GM12878 (cell line): ENCODE measurements around the gene SPATA24. TPM values are rescaled to one million over a fixed set of nuclear protein-coding genes. Genes with fewer than 3 reads are reported as not detected.

Experiments used
- CHD4 ChIP-seq: fragments of 200-600 bp; sonication (generic); IDR thresholded peaks from 2 replicates; pipeline ENCODE4 v1.6.1; 2016; ENCODE audit warnings: mild to moderate bottlenecking
- EGR1 ChIP-seq, 2 experiments: IDR thresholded peaks; 1 replicate in 1 of 2; 2 replicates in 1 of 2; pipeline ENCODE4 v1.6.1; 2011 to 2012; ENCODE audit warnings: low read depth in 2 of 2, low read length in 2 of 2, borderline replicate concordance in 1 of 2, mild to moderate bottlenecking in 1 of 2, moderate library complexity in 1 of 2
- ELK1 ChIP-seq: IDR thresholded peaks from 2 replicates; pipeline ENCODE4 v1.6.1; 2012; ENCODE audit warnings: low read depth, low read length, improper control_type of control experiment
- EZH2 ChIP-seq: IDR thresholded peaks from 2 replicates; pipeline ENCODE4 v1.6.1; 2012; ENCODE audit warnings: low read depth, mild to moderate bottlenecking, control low read depth, inconsistent platforms, low read length, borderline replicate concordance; ENCODE audit not compliant: control insufficient read depth
- FOS ChIP-seq: IDR thresholded peaks from 3 replicates; pipeline ENCODE4 v1.6.1; 2011; ENCODE audit warnings: borderline replicate concordance; ENCODE audit not compliant: insufficient read length; ENCODE audit errors: extremely low read depth
- FOXM1 ChIP-seq: IDR thresholded peaks from 2 replicates; pipeline ENCODE4 v1.6.1; 2012; ENCODE audit warnings: low read depth, mild to moderate bottlenecking, inconsistent platforms, low read length, moderate library complexity
- HCFC1 ChIP-seq: fragments of 150-350 bp; IDR thresholded peaks from 2 replicates; pipeline ENCODE4 v1.6.1; 2014; ENCODE audit warnings: low read length
- KAT2A ChIP-seq: conservative IDR thresholded peaks from 2 replicates; pipeline ENCODE4 v1.6.1; 2011; ENCODE audit warnings: low read depth, low read length; ENCODE audit not compliant: control insufficient read depth
- LARP7 ChIP-seq: fragments of 450-650 bp; IDR thresholded peaks from 2 replicates; pipeline ENCODE4 v1.6.1; 2017; ENCODE audit warnings: mild to moderate bottlenecking
- NFIC ChIP-seq: IDR thresholded peaks from 2 replicates; pipeline ENCODE4 v1.6.1; 2012; ENCODE audit warnings: low read depth, mild to moderate bottlenecking, inconsistent platforms, low read length, moderate library complexity
- NR2F1 ChIP-seq: fragments of 450-650 bp; conservative IDR thresholded peaks from 2 replicates; pipeline ENCODE4 v1.6.1; 2017; ENCODE audit warnings: mild to moderate bottlenecking
- POLR2A ChIP-seq: IDR thresholded peaks from 2 replicates; pipeline ENCODE4 v1.6.1; 2011; ENCODE audit warnings: low read depth, mild to moderate bottlenecking, low read length
- POLR2AphosphoS2 ChIP-seq: IDR thresholded peaks from 2 replicates; pipeline ENCODE4 v1.6.1; 2011; ENCODE audit warnings: low read depth, mild to moderate bottlenecking, low read length, improper control_type of control experiment, moderate library complexity
- RB1 ChIP-seq: fragments of 450-650 bp; formaldehyde crosslinking; IDR thresholded peaks from 2 replicates; pipeline ENCODE4 v1.6.1; 2017; ENCODE audit warnings: mild to moderate bottlenecking, borderline replicate concordance
- SMC3 ChIP-seq: IDR thresholded peaks from 2 replicates; pipeline ENCODE4 v1.6.1; 2011; ENCODE audit warnings: low read length, improper control_type of control experiment, borderline replicate concordance
- SPI1 ChIP-seq: IDR thresholded peaks from 2 replicates; pipeline ENCODE4 v1.6.1; 2011; ENCODE audit warnings: low read depth, mild to moderate bottlenecking, low read length, moderate library complexity, borderline replicate concordance; ENCODE audit not compliant: insufficient read depth
- STAT3 ChIP-seq: IDR thresholded peaks from 2 replicates; pipeline ENCODE4 v1.6.1; 2011; ENCODE audit warnings: low read depth, low read length, improper control_type of control experiment
- SUZ12 ChIP-seq: fragments of 200-600 bp; sonication (generic); IDR thresholded peaks from one replicate; pipeline ENCODE4 v1.6.1; 2018; ENCODE audit warnings: antibody characterized with exemption, mild to moderate bottlenecking; ENCODE audit not compliant: unreplicated experiment
- TAF1 ChIP-seq: IDR thresholded peaks from 2 replicates; pipeline ENCODE4 v1.6.1; 2011; ENCODE audit warnings: mild to moderate bottlenecking, low read depth, low read length, borderline replicate concordance
- TCF3 ChIP-seq: IDR thresholded peaks from 2 replicates; pipeline ENCODE4 v1.6.1; 2012; ENCODE audit warnings: low read depth, mild to moderate bottlenecking, low read length, borderline replicate concordance; ENCODE audit not compliant: insufficient read depth
- YY1 ChIP-seq: IDR thresholded peaks from 2 replicates; pipeline ENCODE4 v1.6.1; 2011; ENCODE audit warnings: low read depth, mild to moderate bottlenecking, low read length
- ZNF207 ChIP-seq: fragments of 450-650 bp; IDR thresholded peaks from 2 replicates; pipeline ENCODE4 v1.6.1; 2014; ENCODE audit warnings: antibody characterized with exemption, mild to moderate bottlenecking, borderline replicate concordance
- polyA plus RNA-seq, 11 experiments: library from polyadenylated mRNA; depleted of rRNA in 4 of 11; unstranded in 6 of 11; stranded (reverse) in 5 of 11; fragments of >200 nt; fragmentation: Nextera tagmentation in 4 of 11; fragmentation: Illumina TruSeq in 1 of 11; extraction: Ambion mirVana in 4 of 11; extraction: Trizol in 1 of 11; gene quantifications; 1 replicate in 1 of 11; 2 replicates in 10 of 11; pipeline versions ENCODE4 v1.2.1 to v1.2.3, GENCODE V29; 2011 to 2016; ENCODE audit warnings: inconsistent platforms in 2 of 11, missing spikeins in 2 of 11, low read depth in 1 of 11
- total RNA-seq, 4 experiments: library from RNA; depleted of rRNA in 3 of 4; stranded (reverse); fragments of >200 nt in 3 of 4; fragmentation: Illumina TruSeq in 1 of 4; extraction: Trizol in 1 of 4; gene quantifications; 2 replicates each; pipeline versions ENCODE4 v1.2.1 to v1.2.3, GENCODE V29; 2013 to 2021
- TF ChIP-seq, protein P1 (sequence below): fragments of 450-650 bp; formaldehyde crosslinking; IDR thresholded peaks from 2 replicates; pipeline ENCODE4 v1.4.0; 2022; ENCODE audit warnings: mild to moderate bottlenecking, moderate library complexity
- TF ChIP-seq, protein P2 (sequence below): fragments of 450-650 bp; IDR thresholded peaks from 2 replicates; pipeline ENCODE4 v1.6.1; 2017; ENCODE audit warnings: low read depth, mild to moderate bottlenecking, moderate library complexity
- TF ChIP-seq, protein P3 (sequence below): IDR thresholded peaks from 2 replicates; pipeline ENCODE4 v1.6.1; 2012; ENCODE audit warnings: low read depth, low read length, improper control_type of control experiment

The SPATA24 gene
- total and polyA plus RNA-seq, 10 of the 15 experiments (the other 5 are each of a cell fraction or from before 2014, with no cell fraction given) = 4.1 to 9.8 (median 7.3) TPM

GRCh38 chr5:139403787-139404483 is at the start of gene SPATA24 (continued):
- no peak for TF ChIP-seq TCF3
- no peak for TF ChIP-seq ELK1
- TF ChIP-seq STAT3 = no peak
- TF ChIP-seq EZH2 = no peak
- TF ChIP-seq SUZ12 = no peak
- no peak; the same call in 1 of the 2 replicates for TF ChIP-seq ZNF207
- peak; percentile 47; the same call in 1 of the 2 replicates for TF ChIP-seq TAF1
- TF ChIP-seq FOXM1 = no peak
- no peak for TF ChIP-seq NR2F1
- TF ChIP-seq, protein P1, sequence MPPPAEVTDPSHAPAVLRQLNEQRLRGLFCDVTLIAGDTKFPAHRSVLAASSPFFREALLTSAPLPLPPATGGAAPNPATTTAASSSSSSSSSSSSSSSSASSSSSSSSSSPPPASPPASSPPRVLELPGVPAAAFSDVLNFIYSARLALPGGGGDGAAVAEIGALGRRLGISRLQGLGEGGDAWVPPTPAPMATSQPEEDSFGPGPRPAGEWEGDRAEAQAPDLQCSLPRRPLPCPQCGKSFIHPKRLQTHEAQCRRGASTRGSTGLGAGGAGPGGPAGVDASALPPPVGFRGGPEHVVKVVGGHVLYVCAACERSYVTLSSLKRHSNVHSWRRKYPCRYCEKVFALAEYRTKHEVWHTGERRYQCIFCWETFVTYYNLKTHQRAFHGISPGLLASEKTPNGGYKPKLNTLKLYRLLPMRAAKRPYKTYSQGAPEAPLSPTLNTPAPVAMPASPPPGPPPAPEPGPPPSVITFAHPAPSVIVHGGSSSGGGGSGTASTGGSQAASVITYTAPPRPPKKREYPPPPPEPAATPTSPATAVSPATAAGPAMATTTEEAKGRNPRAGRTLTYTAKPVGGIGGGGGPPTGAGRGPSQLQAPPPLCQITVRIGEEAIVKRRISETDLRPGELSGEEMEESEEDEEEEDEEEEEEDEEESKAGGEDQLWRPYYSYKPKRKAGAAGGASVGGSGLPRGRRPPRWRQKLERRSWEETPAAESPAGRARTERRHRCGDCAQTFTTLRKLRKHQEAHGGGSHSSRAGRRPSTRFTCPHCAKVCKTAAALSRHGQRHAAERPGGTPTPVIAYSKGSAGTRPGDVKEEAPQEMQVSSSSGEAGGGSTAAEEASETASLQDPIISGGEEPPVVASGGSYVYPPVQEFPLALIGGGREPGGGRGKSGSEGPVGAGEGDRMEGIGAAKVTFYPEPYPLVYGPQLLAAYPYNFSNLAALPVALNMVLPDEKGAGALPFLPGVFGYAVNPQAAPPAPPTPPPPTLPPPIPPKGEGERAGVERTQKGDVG (CRISPR knock-in tag) = no peak
- TF ChIP-seq CHD4 = no peak
- TF ChIP-seq FOS = no peak
- no peak for TF ChIP-seq KAT2A
- no peak for TF ChIP-seq RB1
- 0 out of 2 replicates have a peak, but pooled peaks have one; percentile 17 for TF ChIP-seq SPI1
- peak; percentile 95 for TF ChIP-seq YY1
- TF ChIP-seq LARP7 = peak; percentile 37; the same call in 1 of the 2 replicates
- no peak for TF ChIP-seq NFIC
- no peak for TF ChIP-seq POLR2AphosphoS2
- TF ChIP-seq SMC3 = no peak
- TF ChIP-seq, protein P2, sequence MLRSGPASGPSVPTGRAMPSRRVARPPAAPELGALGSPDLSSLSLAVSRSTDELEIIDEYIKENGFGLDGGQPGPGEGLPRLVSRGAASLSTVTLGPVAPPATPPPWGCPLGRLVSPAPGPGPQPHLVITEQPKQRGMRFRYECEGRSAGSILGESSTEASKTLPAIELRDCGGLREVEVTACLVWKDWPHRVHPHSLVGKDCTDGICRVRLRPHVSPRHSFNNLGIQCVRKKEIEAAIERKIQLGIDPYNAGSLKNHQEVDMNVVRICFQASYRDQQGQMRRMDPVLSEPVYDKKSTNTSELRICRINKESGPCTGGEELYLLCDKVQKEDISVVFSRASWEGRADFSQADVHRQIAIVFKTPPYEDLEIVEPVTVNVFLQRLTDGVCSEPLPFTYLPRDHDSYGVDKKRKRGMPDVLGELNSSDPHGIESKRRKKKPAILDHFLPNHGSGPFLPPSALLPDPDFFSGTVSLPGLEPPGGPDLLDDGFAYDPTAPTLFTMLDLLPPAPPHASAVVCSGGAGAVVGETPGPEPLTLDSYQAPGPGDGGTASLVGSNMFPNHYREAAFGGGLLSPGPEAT = peak; percentile 92
- peak; percentile 78 for TF ChIP-seq POLR2A
- peak; percentile 66 to 94 for TF ChIP-seq EGR1 (IDR thresholded peaks at IDR 0.05; ENCODE audit: borderline replicate concordance in 1 of 2, low read depth in 2 of 2, low read length in 2 of 2)
- peak; percentile 55 for TF ChIP-seq HCFC1
- TF ChIP-seq, protein P3, sequence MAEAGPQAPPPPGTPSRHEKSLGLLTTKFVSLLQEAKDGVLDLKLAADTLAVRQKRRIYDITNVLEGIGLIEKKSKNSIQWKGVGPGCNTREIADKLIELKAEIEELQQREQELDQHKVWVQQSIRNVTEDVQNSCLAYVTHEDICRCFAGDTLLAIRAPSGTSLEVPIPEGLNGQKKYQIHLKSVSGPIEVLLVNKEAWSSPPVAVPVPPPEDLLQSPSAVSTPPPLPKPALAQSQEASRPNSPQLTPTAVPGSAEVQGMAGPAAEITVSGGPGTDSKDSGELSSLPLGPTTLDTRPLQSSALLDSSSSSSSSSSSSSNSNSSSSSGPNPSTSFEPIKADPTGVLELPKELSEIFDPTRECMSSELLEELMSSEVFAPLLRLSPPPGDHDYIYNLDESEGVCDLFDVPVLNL = no peak
